ENCODE data around the gene KRTAP10-7.
"Not testable (repeated sequence)": the region's sequence is repeated elsewhere in the genome, so short reads cannot be mapped to it uniquely, and the experiment has no call there.

Gene KRTAP10-7, protein sequence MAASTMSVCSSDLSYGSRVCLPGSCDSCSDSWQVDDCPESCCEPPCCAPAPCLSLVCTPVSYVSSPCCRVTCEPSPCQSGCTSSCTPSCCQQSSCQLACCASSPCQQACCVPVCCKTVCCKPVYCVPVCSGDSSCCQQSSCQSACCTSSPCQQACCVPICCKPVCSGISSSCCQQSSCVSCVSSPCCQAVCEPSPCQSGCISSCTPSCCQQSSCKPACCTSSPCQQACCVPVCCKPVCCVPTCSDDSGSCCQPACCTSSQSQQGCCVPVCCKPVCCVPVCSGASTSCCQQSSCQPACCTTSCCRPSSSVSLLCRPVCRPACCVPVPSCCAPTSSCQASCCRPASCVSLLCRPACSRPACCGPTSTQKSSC

DNA sequence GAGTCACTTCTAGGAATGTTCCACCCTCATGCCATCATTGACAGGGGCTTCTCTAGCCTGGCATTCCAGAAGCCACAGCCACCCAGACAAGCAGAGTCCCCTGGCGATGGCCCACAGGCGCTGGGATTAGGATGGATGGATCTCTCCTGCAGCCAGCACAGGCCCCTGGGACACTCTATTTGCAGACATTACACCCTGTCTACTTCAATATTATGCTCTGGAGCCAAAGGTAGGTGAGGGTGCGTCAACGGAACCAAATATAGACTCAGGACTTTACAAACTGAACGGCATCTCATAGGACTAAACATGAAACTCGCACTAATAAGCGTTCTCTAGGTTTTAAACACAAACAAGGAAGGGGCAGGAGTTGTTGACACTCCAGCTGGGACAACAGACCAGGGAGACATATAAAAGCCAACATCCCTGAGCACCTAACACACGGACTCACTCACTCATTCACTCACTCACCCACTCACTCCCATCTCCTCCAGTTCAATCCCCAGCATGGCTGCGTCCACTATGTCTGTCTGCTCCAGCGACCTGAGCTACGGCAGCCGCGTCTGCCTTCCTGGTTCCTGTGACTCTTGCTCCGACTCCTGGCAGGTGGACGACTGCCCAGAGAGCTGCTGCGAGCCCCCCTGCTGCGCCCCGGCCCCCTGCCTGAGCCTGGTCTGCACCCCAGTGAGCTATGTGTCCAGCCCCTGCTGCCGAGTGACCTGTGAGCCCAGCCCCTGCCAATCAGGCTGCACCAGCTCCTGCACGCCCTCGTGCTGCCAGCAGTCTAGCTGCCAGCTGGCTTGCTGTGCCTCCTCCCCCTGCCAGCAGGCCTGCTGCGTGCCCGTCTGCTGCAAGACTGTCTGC is at the start of gene KRTAP10-7:
KRTAP10-7 (plus strand) TSS at position 480 of the 861 bp plus-strand sequence; CDS start at position 505, 25 bp downstream.
- in situ Hi-C loops (cut with HindIII; ENCODE audit: low sequenced_read_pairs): not testable (repeated sequence)

DNA sequence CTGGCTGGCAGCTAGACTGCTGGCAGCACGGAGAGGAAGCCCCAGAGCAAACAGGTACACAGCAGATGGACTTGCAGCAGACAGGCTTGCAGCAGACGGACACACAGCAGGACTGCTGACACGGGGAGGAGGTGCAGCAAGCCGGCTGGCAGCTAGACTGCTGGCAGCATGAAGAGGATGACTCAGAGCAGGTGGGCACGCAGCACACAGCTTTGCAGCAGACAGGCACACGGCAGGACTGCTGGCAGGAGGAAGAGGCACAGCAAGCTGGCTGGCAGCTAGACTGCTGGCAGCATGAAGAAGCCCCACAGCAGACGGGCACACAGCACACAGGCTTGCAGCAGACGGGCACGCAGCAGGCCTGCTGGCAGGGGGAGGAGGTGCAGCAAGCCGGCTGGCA is 49.6 kb upstream of the KRTAP10-7 start:
- in situ Hi-C loops (cut with HindIII; ENCODE audit: low sequenced_read_pairs): no loop called here

DNA sequence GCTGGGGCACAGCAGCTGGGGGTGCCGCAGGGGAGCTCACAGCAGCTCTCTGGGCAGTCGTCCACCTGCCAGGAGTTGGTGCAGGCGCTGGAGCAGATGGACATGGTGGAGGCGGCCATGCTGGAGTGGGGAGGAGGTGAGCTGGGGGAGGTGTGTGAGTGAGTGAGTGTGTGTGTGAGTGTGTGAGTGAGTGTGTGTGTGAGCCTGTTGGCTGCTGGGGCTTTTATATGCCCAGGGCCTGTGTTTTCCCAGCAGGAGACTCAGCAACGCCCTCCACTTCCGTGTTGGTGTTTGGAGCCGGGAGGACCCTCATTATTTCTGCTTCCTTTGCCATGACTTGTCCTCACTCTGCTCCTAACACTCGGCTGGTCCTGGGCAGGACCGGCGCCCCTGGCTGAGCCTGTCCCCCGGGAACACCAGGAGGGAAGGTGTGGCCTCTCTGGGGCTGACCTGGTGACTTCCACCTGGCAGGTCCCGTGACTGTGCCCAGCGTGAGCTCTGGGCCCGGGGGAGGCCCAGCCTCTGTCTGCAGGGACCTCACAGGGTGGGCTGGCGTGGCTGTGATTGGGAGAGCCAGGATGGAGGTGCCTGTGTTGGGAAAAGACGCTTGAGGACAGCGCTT is 48.9 kb upstream of the KRTAP10-7 start, which contains the start of gene KRTAP10-2:
KRTAP10-2 (minus strand) TSS at position 166 of the 622 bp plus-strand sequence; CDS start at position 119, 47 bp downstream.
- in situ Hi-C loops (cut with HindIII; ENCODE audit: low sequenced_read_pairs): no loop called here

DNA sequence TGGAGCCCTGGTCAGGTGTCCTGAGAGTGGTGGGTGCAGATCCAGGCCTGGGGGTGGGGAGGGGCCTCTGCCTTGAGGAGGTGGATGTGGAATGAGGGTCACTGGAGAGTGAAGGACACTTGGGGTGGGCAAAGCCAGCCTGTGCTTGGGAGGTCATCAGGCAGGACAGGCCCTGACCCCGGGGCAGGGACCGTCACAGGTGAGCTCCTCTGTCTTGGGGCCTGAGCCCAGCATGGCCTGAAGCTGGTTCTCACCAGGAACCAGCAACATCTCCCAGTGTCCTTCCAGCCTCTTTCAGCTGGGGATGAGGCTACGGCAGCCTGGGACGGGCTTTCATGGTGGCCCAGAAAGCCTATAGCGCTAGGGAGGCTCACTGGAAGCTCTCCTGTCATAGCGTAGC is 48.3 kb upstream of the KRTAP10-7 start:
- in situ Hi-C loops (cut with HindIII; ENCODE audit: low sequenced_read_pairs): no loop called here

DNA sequence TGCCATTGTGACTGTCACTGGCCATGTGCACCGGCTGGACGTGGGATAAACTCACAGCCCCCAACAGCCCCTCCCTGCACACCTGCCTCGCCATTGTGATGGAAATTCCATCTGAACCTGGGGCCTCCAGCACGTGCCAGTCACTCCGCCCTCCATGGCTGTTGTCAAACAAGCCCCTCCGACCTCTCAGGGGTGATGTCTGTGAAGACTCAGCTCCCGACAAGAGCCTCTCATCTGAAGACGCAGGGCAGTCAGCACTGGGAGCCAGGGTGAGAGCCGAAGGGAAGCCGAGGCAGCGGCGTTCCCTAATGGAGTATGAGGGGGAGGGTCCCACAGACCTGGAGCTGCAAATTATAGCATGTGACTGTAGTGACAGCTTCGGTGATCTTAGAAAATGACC is 47.7 kb upstream of the KRTAP10-7 start:
- in situ Hi-C loops (cut with HindIII; ENCODE audit: low sequenced_read_pairs): no loop called here

DNA sequence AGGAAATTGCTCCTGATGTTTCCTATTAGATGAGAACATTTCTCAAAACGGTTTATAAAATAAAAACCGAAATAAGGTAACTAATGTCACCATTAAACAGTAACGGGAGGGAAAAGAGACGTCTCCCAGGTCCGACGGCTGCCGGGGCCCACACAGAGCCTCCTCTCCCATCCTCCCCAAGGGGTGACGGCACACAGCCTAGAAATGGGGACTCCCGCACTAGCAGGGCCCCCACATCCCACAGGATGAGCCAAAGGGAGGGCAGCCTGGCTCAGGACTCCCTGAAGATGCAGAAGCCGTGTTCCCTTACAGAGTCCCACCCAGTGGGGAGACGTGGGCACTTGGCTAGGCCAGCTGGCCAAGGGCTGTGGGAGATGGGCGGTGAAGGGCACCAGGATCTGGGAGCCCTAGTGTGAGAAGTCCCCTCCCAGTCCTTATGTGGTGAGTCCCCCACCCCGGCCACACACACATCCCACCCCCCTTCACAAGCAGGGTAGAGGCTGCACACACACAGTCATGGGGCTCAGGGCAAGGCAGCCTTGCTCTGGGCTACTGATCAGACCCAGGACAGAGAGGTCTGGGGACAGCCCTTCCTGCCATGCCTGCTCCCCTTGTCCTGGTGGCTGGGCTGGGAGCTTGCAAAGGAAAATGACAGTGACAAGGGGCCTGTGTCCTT is 45.1 kb upstream of the KRTAP10-7 start:
- in situ Hi-C loops (cut with HindIII; ENCODE audit: low sequenced_read_pairs): no loop called here

DNA sequence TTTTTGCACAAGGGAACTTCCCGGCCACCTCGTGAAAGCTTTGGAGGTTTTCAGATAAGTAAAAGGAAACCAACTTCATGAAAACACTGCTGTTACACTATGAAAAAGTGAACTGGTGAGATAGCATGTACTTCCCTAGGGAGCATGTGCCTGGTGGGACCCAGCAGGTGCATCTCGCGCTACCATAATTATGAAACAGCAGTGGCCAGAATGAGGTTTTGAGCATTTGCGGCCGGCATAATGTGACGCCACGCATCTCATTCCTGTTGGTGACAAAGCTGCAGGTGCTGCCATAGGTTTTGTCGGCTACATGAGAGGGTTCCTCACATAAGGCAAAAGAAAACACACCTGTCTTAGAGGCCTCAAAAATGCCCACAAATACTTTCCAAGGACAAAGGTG is 43.5 kb upstream of the KRTAP10-7 start:
- in situ Hi-C loops (cut with HindIII; ENCODE audit: low sequenced_read_pairs): no loop called here

DNA sequence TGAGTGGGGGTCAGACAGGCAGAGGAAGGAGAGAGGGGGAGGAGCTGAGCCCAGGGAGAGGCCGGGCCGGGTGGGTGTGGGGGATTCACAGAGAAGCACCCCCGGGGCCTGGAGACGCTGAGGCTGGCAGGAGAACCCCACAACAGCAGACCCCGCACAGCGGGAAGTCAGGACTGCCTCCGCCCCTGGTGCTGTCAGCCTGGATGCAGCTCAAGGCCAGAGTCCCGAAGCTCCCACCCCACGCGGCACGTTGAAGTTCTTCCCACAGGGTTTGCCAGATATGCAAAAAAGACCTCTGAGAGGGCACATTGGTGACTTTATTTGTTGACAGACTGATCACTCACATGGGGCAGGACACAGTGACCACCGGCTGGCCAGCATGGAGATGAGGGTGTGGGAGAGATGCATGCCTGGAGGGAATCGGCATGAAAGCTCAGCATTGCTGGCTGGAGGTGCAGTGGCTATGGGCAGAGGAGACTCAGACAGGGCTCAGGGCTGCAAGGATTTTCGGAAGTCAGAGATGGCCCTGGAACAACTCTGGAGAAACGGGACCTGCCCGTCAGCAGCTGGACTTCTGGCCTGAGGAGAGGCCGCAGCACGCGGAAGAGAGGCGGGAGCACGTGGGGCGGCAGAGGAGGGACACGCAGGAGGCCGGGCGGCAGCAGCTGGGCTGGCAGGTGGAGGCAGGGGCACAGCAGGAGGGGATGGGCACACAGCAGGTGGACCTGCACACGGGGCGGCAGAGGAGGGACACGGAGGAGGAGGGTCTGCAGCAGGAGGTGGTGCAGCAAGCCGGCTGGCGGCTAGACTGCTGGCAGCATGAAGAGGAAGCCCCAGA is 42.7 kb upstream of the KRTAP10-7 start:
- in situ Hi-C loops (cut with HindIII; ENCODE audit: low sequenced_read_pairs): no loop called here

DNA sequence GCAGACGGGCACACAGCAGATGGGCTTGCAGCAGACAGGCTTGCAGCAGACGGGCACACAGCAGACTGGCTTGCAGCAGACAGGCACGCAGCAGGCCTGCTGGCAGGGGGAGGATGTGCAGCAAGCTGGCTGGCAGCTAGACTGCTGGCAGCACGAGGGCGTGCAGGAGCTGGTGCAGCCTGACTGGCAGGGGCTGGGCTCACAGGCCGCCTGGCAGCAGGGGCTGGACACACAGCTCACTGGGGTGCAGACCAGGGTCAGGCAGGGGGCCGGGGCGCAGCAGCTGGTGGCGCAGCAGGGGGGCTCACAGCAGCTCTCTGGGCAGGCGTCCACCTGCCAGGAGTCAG is 42.1 kb upstream of the KRTAP10-7 start:
- in situ Hi-C loops (cut with HindIII; ENCODE audit: low sequenced_read_pairs): not testable (repeated sequence)

DNA sequence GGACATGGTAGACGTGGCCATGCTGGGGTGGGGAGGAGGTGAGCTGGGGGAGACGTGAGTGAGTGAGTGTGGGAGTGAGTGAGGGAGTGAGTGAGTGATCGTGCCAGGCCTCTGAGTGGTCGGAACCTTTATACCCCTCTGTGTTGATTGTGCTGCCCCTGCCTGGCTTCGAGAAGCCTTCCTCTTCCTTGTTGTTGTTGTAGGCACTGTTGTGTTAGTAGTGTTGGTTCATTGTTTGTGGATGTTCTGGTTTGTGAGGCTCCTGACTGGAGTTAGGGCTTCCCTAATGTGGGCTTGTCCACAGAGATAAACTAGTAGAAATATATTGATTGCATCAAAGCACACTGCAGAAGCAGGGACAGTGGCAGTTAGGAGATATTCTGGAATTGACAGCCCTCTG is 41.7 kb upstream of the KRTAP10-7 start, which contains the start of gene KRTAP10-3:
KRTAP10-3 (minus strand) TSS at position 101 of the 400 bp plus-strand sequence; CDS start at position 21, 80 bp downstream.
- in situ Hi-C loops (cut with HindIII; ENCODE audit: low sequenced_read_pairs): no loop called here

DNA sequence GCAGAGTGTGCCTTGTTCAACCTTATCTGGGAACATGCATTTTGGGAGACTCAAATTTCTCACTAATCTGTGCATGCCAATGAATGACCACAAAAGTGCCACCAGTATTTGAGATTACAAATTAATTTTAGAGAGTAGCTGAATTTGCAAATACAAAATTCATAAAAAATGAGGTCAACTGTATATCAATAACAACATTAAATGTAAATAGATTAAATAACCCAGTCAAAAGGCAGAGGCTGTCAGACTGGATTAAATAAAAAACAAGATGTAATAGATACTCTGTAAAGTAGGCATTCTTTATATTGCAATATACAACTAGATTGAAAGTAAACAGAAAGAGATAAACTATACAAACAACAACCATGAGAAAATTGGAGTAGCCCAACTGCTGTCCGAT is 36.3 kb upstream of the KRTAP10-7 start:
- in situ Hi-C loops (cut with HindIII; ENCODE audit: low sequenced_read_pairs): no loop called here

DNA sequence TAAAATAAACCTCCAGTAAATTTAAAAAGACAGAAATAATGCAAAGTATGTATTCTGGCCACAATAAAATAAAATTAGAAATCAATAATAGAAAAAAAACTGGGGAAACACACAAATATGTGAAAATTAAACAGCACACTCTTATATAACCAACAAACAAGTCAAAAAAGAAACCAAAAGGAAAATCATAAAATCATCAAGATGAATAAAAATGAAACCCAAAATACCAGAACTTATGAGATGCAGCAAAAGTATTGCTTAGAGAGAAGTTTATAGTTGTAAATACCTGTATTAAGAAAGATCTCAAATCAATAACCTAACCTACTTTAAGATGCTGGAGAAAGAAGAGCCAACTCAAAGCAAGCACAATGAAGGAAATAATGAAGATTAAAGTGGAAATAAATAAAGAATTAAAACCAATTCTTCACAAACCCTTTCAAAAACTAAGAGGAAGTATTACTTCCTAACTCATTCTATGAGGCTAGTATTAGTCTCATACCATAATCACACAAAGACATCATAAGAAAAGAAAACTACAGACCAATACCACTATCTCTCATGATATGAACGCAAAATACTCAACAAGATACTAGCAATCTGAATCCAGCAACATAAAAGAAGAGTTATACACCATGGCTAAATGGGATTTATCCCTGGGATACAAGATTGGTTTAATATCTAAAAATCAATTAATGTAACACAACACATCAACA is 35.4 kb upstream of the KRTAP10-7 start:
- in situ Hi-C loops (cut with HindIII; ENCODE audit: low sequenced_read_pairs): no loop called here

DNA sequence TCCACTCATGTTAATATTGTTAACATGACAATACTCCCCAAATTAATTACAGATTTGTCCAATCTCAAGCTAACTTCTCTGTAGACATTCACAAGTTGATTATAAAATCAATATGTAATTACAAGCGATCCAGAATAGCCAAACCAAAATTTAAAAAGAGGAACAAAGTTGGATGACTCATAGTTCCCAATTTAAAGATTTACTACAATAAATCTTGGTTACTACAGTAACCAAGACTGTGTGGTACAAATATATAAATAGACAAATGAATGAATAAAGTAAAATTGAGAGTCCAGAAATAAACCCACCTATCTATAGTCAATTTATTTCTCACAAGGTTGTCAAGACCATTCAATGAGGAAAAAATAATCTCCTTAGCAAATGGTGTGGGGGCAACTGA is 34.0 kb upstream of the KRTAP10-7 start:
- in situ Hi-C loops (cut with HindIII; ENCODE audit: low sequenced_read_pairs): no loop called here

DNA sequence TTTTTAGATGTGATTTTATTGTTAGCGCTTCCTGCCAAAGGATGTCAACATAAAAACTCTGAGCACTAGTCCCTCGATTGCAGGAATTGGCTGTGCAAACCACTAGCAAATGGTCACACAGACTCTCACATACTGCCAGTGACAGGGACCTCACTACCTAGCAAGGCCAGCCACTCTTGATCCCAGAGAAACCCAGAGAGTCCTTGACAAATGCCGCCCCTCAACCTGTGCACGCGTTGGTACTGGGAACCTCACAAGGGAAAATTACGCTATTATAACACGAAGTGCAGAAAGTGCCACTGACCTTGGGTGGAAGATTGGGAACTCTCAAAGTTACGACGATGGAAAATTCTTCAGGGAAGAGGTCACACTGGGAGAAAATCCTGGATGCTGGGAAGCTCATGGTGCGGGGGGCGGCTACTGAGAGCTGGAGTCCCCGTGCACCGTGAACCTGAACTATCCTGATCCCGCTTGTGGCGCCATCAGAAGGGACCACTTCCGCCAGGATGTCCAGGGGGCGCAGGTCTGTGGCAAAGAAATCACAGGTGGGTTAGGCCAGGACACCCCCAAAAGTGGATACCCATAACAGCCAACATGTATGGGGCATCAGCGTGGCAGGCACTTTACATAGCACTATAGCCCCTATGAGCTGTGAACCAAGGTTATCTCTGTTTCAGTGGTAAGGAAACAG is 32.8 kb upstream of the KRTAP10-7 start:
- in situ Hi-C loops (cut with HindIII; ENCODE audit: low sequenced_read_pairs): no loop called here

DNA sequence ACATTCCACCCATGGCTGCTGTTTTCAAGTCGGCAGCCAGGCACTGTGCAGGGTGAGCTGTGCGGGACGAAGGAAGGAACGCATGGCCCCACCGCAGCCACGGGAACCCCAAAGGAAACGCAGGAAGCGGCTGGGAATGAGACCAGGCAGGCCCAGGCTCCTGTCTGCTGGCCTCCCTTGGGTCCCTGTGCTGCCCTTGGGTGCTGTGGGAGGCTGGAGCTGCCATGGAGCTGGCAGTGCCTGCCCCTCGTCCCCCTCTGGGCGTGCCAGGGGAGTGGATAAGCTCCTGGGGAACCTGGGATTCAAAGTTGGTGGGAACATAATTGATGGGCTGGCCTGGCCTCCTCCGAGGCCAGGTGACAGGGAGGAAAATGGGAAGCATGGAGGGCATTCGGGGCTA is 32.1 kb upstream of the KRTAP10-7 start:
- in situ Hi-C loops (cut with HindIII; ENCODE audit: low sequenced_read_pairs): no loop called here

DNA sequence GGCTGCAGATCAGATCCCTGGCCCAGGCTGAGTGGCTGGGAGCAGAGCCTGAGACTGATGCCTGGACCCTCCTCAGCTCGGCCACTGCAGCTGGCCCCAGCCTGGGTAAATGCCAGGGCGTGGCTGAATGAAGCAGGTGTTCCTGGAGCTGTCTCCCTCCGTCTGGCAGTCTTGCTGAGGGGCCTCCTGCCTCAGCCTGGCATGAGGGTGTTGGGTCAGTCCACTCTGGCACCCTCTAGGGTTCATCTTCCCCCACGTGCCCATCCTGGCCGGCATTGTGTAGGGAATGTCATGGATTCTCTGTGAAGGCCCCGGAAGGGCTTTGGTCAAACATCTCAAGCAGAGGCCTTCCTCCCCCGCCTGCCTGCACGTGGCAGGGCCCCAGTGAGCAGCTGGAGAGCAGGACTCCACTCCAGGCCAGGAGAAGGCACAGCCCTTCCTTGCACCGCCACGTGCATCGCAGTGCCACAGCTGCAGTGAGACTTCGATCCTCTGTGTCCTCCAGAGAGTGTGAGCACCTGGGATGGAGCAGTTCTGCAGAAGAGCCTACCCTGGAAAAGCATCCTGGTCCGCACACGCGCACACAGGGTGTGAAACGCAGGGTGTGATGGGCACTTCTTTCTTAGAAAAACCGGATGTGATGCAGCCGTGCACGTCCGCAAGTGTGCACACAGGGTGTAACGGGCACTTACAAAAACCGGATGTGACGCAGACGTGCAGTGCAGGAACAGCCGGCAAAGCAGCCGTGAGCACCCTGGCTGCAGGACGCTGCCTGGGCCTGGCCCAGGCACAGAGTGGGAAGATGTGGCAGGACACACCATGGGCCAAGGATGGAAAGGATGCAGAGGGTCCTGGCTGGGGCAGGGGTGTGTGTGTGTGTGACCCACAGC is 31.5 kb upstream of the KRTAP10-7 start:
- in situ Hi-C loops (cut with HindIII; ENCODE audit: low sequenced_read_pairs): no loop called here

DNA sequence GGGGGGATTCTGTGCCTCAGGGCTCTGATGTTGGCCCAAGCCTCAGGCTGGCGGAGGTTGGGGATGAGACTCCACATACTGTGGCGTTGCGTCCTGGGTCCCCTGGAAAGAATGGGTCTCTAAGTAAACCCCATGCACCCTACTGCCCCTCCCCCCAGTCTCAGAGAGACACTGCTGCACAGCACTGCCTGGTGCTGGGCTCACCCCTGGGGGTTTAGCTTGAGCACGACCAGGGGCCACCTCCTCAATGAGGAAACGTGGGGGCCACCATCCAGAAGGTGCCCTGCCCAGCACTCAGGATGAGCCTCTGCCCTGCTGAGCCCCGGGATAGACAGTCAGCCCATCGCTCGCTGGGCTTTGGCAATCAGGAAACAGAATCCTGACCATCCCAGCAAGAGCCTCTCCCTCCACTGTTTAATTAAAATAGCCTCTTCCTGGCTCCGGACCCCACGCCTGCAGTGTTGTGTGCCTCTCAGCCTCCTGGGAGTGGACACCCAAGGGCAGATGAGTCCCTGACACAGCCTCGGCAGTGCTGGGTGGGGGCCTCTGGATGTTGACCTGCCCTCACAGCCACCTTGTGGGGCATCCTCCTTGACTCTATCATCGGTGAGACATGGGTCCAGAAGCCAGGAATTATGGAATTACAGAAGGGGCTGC is 30.4 kb upstream of the KRTAP10-7 start:
- in situ Hi-C loops (cut with HindIII; ENCODE audit: low sequenced_read_pairs): no loop called here
